NCI-H2107 treated with DMSO at 0.1 percent for 48 hours (cell line): Measurements from ENCODE around the gene MFF.

ENCODE experiments used
- DNase-seq: peaks from one replicate; lab custom pipeline; 2025; ENCODE audit not compliant: unreplicated experiment; lab: John Stamatoyannopoulos, UW

MFF gene, protein sequence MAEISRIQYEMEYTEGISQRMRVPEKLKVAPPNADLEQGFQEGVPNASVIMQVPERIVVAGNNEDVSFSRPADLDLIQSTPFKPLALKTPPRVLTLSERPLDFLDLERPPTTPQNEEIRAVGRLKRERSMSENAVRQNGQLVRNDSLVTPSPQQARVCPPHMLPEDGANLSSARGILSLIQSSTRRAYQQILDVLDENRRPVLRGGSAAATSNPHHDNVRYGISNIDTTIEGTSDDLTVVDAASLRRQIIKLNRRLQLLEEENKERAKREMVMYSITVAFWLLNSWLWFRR

DNA sequence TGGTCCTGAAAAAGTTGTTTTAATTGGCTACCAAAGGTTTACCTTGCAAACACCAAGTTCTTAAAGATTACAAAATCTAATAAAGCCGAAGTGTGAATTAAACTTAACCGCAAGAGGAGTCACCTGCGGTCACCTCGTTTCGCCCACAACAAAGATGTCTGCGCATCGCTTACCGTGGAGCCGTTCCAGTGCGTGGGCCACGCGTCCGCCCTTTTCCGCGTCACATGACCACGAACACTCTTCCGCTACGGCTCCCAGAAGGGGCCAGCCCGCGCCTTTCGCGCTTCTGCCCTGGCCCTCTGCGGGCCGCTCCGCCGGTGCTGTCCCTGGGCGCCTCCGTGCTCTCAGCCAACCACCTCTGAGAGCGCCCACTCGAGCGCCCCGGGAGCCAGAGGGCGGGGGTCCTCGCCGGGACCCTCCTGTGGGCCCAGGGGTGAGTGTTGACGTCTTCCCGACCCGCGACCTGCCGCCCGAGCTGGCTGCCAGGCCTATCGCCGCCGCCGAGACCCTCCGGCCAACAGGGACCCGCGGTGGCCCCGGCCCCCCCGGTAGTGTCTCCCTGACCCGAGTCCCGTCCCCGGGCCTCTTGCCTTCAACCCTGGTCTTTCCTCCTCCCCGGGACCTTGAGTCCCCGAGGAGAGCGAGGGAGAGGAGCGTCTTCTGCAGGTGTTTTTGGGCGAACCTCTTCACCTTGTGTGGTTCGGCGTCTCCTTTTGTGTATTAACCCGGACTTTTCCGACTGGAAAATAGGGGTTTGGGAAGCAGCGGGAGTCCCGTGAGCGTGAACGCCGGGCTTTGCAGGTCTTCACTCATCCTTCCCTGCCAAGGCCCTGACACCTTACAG, at the start of gene MFF:
Gene MFF, plus strand, starts transcription at position 257 of the 844 bp plus-strand sequence. CDS start 5,415 bp downstream, outside the sequence.
- DNase-seq = peak; percentile 76

DNA sequence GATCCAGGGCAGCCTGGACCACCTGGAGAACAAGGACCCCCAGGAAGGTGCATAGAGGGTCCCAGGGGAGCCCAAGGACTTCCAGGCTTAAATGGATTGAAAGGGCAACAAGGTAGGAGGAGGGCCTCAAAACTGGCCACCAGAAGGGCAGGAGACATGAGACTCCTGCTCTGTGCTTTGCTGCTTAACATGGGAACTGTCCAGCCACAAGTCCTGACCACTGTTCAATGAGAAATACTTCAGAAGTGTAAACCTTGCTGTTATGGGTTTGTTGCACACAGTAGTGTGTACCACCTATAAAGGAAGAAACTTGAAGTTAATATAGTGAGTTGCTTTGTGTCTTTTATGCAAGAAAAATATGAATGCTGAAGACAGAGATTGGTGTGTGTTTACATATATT, 44.2 kb upstream of the MFF start:
- no peak for DNase-seq

DNA sequence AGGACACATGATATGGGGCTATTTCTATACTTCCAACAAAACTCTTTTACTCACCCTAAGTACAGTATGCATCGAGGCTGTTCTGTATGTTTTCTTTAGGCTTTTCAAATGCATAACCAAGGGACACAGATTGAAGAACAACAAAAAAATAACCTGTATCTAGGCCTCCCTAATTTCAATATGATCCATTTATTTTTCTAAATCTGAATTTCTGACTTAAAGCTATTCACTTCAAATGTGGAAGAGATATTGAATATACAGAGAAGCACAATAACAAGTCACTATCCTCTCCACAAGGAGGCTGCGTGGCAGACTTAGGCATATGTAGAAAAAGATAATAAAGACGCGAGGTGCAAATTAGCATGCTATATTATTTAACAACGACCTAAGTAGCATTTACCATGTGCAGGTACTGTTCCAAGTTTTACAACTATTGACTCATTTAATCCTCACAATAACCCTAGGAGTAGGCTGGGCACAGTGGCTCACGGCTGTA, 39.3 kb upstream of the MFF start:
- no peak for DNase-seq

DNA sequence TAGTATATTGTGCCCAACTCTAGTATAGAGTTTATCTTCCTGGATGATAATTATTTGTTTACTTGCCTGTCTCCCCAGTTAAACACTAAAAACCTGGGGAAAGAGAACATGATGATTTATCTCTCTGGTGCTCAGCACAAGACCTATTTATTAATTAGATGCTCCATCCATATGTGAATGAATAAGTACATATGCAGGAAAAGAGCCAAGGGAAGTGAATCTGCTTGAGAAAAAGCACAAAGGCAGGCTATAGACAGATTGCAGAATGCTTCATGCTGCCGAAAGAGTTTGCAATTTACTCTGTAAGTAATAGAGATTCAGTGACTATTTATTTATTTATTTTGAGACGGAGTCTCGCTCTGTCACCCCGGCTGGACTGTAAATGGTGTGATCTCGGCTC, 37.3 kb upstream of the MFF start:
- no peak for DNase-seq

DNA sequence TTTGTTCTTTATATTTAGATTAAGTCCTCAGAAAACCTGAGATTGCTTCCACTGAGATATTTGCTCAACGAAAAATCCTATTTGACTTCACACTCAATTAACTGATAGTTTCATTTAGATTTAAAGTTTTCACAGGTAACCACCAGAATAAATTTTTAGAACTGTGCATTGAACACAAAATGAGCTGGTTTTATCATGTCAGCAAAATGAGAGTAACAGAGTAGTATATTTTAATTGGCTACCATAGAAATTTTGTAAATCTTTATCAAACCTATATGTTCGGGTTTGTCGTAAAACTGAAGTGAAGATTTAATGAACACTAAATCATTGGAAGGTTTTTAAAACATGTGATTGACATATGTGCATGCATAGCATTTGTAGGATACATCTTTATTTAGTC, 32.7 kb upstream of the MFF start:
- no peak for DNase-seq

DNA sequence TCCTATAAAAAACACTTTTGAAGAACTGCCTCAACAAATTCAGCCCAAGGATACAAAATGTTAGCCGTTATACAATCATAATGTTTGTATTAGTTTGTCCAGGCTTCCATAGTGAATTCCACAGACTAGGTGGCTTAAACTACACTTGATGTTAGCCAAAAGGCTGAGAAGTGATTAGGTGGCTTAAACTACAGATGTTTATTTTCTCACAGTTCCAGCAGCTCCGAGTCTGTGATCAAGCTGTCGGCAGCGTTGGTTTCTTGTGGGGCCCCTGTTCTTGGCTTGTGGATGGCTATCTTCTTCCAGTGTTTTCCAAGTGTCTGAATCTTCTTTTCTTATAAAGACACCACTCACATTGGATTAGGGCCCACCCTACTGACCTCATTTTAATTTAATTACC, 31.5 kb upstream of the MFF start:
- no peak for DNase-seq

DNA sequence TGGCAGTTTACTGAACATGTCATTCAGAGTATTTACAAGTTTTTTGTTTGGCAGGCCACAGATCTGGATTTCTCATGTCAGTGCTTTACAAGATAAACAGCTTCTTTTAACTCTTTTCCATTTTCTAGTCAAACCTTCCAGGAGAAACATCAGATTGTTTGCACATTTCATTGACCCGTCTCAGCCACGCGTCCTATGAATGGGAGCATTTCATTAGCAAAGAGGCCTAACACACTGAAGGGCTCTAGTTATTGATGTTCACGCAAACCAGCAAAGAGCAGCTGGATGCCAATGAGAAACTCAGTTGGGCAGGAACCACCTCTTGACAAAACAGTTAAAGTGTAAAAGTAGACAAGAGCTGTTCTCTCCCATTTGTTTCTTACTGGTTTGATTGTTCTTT, 29.2 kb upstream of the MFF start:
- peak; percentile 55 for DNase-seq

DNA sequence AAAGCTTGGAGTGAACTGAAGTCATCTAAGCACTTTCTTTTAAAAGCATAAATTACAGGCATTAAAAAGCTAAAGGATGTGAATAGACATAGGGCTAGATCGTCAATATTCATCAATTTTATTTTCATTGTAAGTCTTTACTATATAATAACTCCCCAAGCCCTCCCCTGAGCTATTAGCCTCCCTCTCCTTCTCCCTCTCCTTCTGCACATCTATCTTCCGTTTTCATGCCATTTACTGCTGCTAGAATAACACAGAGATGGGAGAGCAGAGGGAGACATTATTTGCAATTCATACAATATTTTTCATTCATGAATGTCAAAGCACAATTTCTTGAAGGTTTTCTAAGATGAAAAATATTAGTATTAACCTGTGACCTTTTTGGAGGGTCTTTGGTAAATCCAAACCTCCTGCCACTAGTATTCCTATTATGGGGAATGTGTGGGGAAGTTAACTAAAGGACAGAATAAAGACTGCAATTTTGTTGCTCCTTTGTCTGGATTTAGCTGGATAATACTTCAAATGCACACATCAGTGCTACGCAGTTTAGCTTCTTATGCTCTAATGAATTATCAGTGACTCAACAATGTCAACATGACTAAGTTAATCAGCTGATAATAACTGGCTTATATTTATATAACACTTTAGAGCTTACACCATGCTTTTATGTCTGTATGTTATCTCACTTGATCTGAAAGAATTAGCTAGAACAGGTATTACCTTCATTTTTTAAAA, 28.2 kb upstream of the MFF start:
- DNase-seq = no peak

DNA sequence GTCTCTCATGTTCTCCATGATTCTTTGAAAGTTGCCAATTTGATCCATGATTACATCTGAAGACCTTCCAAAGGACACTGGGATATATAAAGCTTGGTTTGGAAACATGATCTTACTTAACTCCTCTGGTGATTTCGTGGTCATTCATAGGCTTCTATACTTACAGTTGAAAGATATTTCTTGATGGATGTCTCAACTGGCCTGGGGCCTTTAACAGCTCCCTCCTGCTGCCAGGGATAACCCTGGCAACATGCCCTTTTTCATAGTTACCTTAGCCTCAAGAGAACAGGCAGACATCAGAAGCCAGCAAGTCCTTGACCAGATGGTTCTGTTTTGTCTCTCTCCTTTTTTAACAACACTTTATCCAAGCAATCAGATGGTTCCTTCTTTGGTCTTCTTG, 23.5 kb upstream of the MFF start:
- no peak for DNase-seq

DNA sequence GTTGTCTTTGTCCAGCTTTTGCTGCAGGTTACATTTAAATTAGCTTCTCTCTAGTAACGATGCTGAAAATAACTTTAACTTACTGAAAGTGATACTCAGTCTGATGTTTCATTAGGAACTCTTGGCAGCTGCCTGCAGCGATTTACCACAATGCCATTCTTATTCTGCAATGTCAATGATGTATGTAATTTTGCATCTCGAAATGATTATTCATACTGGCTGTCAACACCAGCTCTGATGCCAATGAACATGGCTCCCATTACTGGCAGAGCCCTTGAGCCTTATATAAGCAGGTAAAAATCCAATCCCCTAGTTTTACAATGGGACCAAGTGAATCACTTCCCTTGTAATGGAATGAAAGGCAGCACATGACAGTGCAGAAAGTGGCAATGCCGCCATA, 16.3 kb upstream of the MFF start:
- DNase-seq = no peak

DNA sequence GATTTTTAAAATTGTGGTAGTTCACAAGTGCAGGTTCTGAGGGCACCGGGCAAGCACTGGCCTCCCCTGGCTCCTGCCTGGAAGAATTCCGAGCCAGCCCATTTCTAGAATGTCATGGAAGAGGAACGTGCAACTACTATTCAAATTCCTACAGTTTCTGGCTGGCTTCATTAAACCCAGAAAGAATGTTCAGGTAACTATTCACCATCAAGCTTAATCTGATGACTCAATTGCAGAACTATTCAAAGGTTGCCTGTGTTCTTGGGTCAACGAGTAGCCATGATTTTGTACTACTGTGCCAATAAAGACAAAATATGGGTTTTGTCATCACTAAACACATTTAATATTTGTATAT, 14.3 kb upstream of the MFF start:
- DNase-seq = no peak

DNA sequence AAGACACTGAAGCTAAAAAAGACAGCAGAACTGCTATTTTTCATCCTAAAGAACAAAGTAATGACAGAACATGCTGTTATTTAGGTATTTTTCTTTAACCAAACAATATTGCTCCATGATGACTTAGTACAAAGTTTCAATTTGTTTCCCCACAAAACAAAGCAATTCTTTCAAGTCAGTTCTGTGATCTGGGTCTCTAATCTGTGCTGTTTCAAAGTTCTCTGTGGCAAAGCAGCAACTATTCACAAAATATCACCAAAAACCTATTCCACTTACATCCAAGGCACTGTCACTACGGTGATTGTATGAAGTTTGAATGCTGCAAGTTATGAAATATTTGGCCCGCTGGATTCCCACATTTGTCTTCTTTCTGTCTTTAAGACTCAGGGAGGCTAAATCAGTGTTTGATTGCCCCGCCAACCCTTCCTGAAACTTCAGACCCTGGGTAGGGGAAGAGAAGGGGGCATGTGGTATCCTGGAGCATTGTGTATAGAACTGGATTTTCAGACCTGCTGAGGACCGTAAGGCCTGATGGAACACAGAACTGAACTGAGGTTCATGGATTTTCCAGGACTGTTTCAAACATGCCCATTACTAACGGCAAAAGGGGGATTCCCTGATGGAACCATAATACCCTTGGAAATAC, 13.1 kb upstream of the MFF start:
- no peak for DNase-seq

DNA sequence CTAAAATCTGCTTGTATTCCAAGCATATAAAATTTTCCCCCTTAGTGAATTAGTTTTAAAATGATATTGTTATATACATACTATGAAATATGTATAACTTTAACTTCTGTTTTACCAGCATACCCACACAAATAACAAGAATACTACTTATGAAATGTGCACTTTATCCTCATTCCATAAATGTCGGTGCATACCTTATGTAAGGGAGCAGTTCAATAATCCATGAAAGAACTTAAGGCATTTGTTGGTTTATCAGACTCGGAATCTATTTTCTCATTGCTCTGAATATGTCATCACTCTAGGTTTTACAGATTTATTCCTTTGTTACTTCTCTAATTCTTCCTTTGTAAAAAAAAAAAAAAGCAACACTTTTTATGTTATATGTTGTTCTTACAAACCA, 12.5 kb upstream of the MFF start:
- no peak for DNase-seq

DNA sequence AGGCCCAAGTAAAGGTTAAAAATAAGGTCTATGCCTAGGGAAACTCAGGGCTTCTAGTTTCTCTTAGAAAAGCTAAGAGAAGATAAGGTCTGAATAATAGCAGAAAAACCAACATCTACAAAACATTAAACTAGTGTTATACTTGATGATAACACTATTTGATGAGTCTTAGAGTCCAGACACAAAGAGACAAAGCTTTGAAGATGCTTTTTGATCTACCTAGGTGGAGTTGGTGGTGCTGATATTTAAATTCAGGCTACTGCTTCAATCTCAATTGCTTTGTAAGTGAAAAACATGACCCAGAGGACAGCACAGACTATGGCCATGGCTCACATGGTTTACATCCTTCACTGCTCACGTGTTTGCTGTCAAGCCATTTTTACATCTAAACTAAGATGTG, 11.7 kb upstream of the MFF start:
- no peak for DNase-seq

DNA sequence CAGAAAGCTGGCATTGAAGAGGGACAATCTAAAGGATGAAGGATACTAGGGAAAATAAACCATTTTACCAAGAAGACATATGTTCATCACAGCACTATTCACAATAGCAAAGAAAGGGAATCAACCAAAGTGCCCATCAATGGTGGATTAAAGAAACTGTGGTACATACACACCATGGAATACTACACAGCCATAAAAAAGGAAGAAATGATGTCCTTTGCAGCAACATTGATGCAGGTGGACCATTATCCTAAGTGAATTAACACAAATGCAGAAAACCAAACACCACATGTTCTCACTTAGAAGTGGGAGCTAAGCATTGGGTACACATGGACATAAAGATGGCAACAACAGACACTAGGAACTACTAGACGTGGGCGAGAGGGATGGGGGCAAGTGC, 7.2 kb upstream of the MFF start:
- DNase-seq = no peak

DNA sequence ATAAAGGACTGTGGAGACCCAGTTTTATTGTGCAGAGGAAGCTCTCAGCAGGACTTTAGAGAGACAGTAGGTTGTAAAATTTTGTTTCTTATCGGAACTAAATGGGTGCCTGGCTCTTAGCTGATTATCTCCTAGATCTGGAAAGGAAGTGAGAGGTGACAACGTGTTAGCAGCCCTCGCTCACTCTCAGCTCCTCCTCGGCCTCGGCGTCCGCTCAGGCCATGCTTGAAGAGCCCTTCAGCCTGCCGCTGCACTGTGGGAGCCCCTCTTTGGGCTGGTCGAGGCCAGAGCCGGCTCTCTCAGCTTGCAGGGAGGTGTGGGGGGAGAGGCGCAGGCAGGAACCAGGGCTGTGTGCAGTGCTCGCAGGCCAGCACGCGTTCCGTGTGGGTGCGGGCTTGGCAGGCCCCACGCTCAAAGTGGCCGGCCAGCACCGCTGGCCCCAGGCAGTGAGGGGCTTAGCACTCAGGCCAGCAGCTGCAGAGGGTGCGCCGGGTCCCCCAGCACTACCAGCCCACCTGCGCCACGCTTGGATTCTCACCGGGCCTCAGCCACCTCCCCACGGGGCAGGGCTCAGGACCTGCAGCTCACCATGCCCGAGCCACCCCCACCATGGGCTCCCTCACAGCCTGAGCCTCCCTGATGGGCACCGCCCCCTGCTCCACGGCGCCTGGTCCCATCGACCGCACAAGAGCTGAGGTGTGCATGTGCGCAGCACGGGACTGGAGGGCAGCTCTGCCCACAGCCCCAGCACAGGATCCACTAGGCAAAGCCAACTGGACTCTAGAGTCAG, 4.6 kb upstream of the MFF start:
- DNase-seq = no peak

DNA sequence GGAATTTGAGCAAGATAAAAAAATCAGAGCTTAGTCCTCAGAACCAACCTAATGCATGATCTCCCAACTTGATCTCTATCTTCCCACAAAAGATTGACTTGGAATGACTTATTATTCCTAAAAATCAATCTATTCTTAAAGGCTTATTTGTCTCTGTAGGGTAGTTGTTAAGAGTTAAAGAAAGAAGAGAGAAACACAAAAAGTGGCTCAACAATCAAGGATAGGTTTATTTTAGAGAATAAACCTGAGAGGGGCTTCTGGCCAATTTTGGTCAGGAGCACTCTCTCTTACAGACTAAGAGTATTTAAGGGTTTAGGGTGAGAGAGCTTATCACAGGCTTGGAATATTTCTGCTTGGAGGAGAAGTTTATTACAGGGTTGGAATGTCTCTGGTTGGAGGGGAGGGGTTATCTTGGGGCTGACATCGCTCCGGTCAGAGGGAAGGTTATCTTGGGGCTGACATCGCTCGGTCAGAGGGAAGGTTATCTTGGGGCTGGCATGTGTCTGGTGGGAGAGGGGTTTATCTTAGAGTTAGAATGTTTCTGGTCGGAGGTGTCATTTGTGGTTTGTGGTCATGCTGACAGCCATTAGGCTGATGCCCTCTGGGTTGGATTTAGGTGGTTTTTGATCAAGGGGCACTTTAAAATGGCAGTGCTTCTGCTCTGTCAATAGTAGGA, 2.4 kb upstream of the MFF start:
- no peak for DNase-seq

DNA sequence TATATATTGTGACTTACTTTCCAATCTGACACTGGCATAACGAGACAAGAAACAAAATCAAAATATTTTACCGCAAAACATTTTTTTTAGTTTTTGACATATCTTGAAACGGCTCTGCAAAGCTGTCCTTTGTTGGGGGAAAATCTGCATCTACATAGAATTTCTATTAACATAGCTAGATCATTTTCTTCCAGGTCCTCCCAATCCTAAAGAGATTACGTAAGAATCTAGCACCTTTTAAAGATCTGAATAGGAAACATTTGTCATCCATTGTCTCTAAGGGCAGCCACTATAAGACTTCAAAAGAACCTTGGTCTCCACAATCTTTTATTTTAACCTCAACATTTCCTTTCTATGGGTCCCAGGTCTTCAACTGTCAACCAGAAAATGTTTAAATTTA, 1.2 kb upstream of the MFF start:
- DNase-seq = no peak

DNA sequence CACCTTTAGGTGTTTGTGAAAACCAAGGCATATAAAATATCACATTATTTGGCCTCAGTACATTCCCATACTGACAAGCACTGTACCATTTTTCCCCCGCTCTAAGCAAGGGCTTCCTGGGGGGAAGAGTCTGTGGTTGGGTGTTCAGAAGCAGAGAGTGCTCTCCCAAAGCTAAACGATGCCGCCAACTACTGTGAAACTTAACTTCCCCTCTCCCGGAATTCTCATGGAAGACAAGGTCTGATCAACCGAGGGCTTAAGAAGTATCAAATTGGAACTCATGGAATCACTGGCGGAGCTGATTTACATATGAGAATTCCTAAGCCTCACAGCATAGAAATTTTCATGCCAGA, 433 bp upstream of the MFF start:
- DNase-seq = no peak

DNA sequence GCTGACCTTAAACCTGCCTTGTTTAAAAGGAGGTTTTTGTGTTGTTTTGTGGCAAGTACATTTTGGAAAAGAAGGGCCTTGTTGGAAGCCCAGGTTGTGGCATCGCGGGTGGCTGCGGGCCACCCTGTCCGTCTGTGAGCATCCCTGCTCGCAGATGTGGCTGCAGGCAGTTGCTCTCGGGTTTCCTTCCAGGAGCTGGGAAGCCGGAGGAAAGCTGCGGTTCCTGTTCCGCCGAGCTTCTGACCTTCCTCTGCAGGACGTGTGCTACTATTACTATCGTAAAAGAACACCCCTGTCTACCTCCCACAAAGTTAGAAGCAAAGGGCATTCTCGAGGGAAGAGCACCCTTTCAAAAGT, 766 bp downstream of the MFF start:
- no peak for DNase-seq
